GM12801 (cell line): ENCODE data around the gene ACTA2.

Experiments used
- TF ChIP-seq, protein P1 (sequence below): IDR thresholded peaks from one replicate; pipeline ENCODE4 v1.5.1; 2011; ENCODE audit warnings: control low read depth; ENCODE audit not compliant: insufficient read length; ENCODE audit errors: extremely low read depth

Gene ACTA2

DNA sequence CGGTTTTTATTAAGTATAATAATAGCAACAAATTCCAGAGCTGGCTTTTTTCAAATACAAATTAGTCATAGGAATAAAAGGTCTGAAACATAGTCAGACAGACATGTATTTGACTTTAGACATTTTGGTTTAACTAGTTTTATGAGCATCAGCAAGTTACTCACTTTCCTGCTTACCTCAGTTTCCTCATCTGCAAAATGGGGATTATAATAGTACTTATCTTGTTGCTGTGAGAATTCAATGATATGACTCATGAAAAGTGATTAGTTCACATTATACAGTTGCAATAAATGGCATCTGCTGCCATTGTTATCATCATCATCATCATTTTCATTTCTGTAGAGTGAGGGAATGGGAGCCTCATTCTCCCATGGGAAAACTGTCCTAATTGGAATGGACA is 33.5 kb downstream of the ACTA2 start:
- TF ChIP-seq, protein P1, sequence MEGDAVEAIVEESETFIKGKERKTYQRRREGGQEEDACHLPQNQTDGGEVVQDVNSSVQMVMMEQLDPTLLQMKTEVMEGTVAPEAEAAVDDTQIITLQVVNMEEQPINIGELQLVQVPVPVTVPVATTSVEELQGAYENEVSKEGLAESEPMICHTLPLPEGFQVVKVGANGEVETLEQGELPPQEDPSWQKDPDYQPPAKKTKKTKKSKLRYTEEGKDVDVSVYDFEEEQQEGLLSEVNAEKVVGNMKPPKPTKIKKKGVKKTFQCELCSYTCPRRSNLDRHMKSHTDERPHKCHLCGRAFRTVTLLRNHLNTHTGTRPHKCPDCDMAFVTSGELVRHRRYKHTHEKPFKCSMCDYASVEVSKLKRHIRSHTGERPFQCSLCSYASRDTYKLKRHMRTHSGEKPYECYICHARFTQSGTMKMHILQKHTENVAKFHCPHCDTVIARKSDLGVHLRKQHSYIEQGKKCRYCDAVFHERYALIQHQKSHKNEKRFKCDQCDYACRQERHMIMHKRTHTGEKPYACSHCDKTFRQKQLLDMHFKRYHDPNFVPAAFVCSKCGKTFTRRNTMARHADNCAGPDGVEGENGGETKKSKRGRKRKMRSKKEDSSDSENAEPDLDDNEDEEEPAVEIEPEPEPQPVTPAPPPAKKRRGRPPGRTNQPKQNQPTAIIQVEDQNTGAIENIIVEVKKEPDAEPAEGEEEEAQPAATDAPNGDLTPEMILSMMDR, result no peak

DNA sequence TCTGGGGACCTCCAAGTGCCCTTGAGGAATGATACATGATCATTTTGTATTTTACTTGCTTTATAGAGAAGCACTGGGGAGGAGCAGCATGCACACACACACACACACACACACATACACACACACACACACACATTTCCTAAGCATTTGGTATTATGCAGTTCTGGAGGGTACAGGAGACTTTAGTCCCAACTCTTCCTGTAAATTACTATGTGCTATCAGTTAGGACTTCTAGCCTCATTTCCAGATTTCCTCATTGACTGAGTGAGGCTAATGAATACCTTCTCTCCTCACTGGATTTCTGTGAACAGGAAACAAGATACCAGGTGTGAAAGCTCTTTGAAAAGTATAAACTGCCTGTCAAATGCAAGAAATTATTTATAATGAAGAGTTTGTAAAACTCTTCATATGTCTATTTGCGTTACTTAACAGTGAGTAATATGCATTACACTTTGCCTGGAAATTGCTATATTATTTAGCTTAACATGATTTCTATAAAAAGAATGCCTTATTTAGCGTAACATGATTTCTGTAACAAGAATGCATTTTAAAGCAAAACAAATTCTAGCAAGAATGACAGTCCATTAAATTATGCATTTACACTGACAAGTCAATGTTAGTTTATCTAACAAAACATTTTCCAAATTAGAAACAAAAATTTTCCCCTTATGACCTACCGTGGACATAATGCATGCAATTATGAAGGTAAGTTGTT is 34.2 kb downstream of the ACTA2 start:
- TF ChIP-seq, protein P1, result no peak

DNA sequence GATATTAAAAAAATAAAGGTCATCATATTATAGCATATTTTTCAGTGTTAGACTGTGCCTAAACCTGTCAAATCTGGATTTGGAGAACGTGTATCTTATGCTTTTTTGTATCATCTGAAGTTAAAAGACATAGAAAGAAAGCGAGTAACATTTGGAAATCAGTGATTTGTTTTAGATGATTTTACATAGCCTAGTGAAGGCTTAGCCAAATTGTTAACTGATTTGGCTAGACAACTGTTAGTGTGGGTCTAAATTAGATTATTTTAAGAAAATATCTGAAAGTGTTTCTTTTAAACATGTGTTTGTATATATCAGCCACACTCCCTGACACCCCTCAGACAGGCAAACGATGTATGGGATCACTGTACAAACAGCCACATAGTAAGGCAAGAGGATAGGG is 35.6 kb downstream of the ACTA2 start:
- TF ChIP-seq, protein P1, result no peak

DNA sequence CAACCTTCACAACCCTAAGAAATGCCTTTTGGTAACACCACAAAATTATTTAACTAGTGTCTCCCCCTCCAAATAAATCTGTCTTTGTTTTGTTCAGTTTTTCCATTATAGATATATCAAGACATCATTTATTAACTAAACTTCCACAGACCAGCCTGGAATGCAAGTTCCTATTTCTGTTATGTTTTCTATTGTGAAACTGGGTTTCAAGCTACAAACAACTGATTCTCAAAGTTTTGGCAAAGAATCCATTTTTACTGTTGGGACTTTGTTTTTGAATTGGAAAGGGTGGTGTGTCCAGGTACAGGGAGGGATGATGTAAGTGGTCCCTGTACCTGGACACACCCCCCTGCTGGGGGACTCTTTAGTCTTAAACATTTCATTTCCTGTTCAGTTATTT is 36.3 kb downstream of the ACTA2 start:
- TF ChIP-seq, protein P1, result no peak

DNA sequence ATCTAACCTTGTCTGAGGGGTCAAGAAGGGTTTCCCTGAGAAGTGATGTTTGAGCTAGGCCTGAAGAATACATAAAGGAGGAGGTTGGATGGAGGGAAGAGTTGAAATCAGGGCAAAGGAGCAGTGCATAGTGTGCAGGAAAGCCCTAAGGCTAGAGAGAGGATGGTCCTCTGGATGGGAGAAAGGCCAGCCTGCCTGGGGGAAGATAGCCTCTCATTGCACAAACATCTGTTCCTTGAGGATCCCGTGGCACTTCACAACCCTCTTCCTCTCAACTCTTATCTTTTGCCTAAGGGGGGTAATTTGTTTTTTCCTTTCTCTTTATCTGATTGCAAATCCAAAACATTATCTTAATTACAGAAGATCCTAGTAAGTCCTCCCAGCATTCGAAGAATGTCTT is 36.8 kb downstream of the ACTA2 start:
- TF ChIP-seq, protein P1, result no peak

DNA sequence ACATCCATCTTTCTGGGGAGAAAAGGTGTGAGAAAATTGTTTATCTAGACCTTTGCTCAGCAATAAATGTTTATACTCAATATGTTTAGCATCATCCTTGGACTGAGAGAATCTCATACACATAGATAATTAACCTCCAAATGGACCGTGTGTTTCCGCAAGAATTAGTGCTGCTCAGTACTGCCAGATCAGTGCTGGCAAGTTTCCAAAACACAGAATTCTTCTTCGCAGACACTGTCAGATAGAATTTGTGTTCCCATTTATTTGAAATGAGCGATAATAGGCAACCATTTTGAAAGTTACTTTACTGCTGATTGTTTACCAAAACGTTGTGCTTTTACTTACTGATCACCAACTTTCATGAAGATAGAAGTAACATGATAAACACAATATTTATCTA is 38.8 kb downstream of the ACTA2 start:
- TF ChIP-seq, protein P1, result no peak

DNA sequence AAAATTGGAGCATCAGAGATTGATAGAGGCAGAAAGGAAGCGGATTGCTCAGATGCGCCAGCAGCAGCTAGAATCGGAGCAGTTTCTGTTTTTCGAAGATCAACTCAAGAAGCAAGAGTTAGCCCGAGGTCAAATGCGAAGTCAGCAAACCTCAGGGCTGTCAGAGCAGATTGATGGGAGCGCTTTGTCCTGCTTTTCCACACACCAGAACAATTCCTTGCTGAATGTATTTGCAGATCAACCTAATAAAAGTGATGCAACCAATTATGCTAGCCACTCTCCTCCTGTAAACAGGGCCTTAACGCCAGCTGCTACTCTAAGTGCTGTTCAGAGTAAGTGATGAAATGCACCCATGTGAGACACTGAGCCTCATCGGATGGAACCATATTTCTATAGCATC is 39.4 kb downstream of the ACTA2 start:
- TF ChIP-seq, protein P1, result no peak

DNA sequence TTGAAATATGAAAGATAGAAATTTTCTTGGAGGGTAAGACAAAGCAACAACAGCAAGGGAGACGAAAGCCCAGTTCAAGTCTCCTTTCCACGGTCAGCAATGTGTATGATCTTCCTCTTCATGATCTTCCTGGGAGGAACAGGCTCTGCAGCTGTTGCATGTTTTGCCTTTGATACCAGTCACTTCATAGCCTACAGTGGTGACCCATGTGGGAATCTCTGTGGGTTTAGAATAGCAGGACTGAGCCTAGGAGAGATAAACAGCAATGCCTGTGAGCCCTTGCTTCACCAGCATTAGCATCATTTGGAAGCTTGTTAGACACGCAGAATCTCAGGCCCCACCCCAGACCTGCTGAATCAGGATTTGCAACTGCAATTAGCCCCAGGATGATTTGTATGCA is 40.7 kb downstream of the ACTA2 start:
- TF ChIP-seq, protein P1, result no peak
